ENCODE data around the gene USP38.

- TF ChIP-seq FOXM1 (IDR thresholded peaks at IDR 0.05; ENCODE audit: borderline replicate concordance) (no peak), FOXK2 (IDR thresholded peaks at IDR 0.05) (no peak)
Measured at GRCh38 chr4:143196323-143196722, 11.6 kb downstream of the USP38 start.
